ENCODE results near the gene LARP4. TPM values are rescaled to one million over a fixed set of nuclear protein-coding genes. Genes with fewer than 3 reads are reported as not detected.
"Not testable (repeated sequence)": the region's sequence is repeated elsewhere in the genome, so short reads cannot be mapped to it uniquely, and the experiment has no call there.

LARP4 gene
- polyA plus RNA-seq, 3 donors, result 5.9 to 15.8 (median 11.7) TPM

- Mint-ChIP-seq H3K9me3 (no peaks in the 10 kb centered on the region), H3K4me1 (peaks cover 49% of the 10 kb centered on the region), H3K36me3 (peaks cover 8 to 15% of the 10 kb centered on the region in 2 donors), H3K27ac (peak overlapping the region in 6 of 7 donors; percentile 89 to 96 (median 94)), H3K27me3 (ENCODE audit: low read depth in 3 of 3) (no peaks in the 10 kb centered on the region), H3K4me3 (peak overlapping the region; percentile 61 to 67)
- Histone ChIP-seq H3K27me3 (ENCODE audit: control insufficient read depth in 2 of 2, insufficient read depth in 2 of 2, low read length in 2 of 2) (no peaks in the 10 kb centered on the region), H2AFZ (ENCODE audit: insufficient read depth, low read depth, low read length, poor library complexity, severe bottlenecking) (peak overlapping the region; percentile 50), H4K20me1 (ENCODE audit: insufficient read depth, low read length) (peaks cover 37% of the 10 kb centered on the region), H3K27ac (ENCODE audit: low read depth in 1 of 2, low read length in 2 of 2) (peak overlapping the region; percentile 78 to 81), H3K36me3 (replicated peaks in 1 of 2; ENCODE audit: control insufficient read depth in 1 of 2, insufficient read depth in 2 of 2, low read length in 2 of 2) (peaks cover 0 to 5% of the 10 kb centered on the region in 2 donors), H3K4me2 (replicated peaks; ENCODE audit: extremely low read depth, low read length, poor library complexity, severe bottlenecking) (peak overlapping the region; percentile 62), H3K9me3 (replicated peaks in 1 of 2; ENCODE audit: control insufficient read depth in 1 of 2, insufficient read depth in 1 of 2, low read length in 2 of 2) (no peaks in the 10 kb centered on the region), H3K4me3 (replicated peaks in 1 of 3; ENCODE audit: low read depth in 2 of 3, low read length in 3 of 3) (peak overlapping the region in 2 of 3 experiments; percentile 0 to 66), H3K4me1 (ENCODE audit: control insufficient read depth in 1 of 2, insufficient read depth in 2 of 2, low read length in 2 of 2) (peaks cover 64 to 69% of the 10 kb centered on the region in 2 donors), H3K79me2 (ENCODE audit: insufficient read depth, low read length) (peaks cover 84% of the 10 kb centered on the region), H3K9ac (ENCODE audit: insufficient read depth, low read length, poor library complexity, severe bottlenecking) (no peak overlapping the region)
- peak in 1 of 3 donors; percentile 39 for DNase-seq
- WGBS (ENCODE audit: insufficient coverage), result 45% methylated on average over 2 of the region's 8 CpGs
- no peak for TF ChIP-seq CTCF (IDR thresholded peaks at IDR 0.05)
- intact Hi-C loops (cut with micrococcal nuclease), result loop anchor here in 1 of 2 donors (10.0 kb wide), 1 partner anchor 54 kb away; no protein-coding TSS in a partner anchor
These were observed 119.9 kb downstream of the LARP4 start for GRCh38 chr12:50520416-50521207.

GRCh38 chr12:50521781-50522180 is 121.1 kb downstream of the LARP4 start:
- H3K27me3 Mint-ChIP-seq (ENCODE audit: low read depth in 3 of 3); H3K4me3 Mint-ChIP-seq: not testable (repeated sequence)

More at GRCh38 chr12:50521781-50522180, 121.1 kb downstream of the LARP4 start:
- H3K4me1 Mint-ChIP-seq, result peaks cover 46% of the 10 kb centered on the region
- peak overlapping the region in 2 of 7 donors; percentile 89 to 90 for H3K27ac Mint-ChIP-seq
- not testable (repeated sequence) for H3K4me3 ChIP-seq (replicated peaks in 1 of 3; ENCODE audit: low read depth in 2 of 3, low read length in 3 of 3); DNase-seq; H2AFZ ChIP-seq (ENCODE audit: insufficient read depth, low read depth, low read length, poor library complexity, severe bottlenecking); H3K9me3 ChIP-seq (replicated peaks in 1 of 2; ENCODE audit: control insufficient read depth in 1 of 2, insufficient read depth in 1 of 2, low read length in 2 of 2); H3K27ac ChIP-seq (ENCODE audit: low read depth in 1 of 2, low read length in 2 of 2); H3K9me3 Mint-ChIP-seq; H3K27me3 ChIP-seq (ENCODE audit: control insufficient read depth in 2 of 2, insufficient read depth in 2 of 2, low read length in 2 of 2); H3K4me2 ChIP-seq (replicated peaks; ENCODE audit: extremely low read depth, low read length, poor library complexity, severe bottlenecking); H3K9ac ChIP-seq (ENCODE audit: insufficient read depth, low read length, poor library complexity, severe bottlenecking)
- intact Hi-C loops (cut with micrococcal nuclease), result loop anchor here in 1 of 2 donors (10.0 kb wide), 1 partner anchor 53 kb away; no protein-coding TSS in a partner anchor
- Histone ChIP-seq H4K20me1 (ENCODE audit: insufficient read depth, low read length) (peaks cover 49% of the 10 kb centered on the region), H3K4me1 (ENCODE audit: control insufficient read depth in 1 of 2, insufficient read depth in 2 of 2, low read length in 2 of 2) (peaks cover 52 to 57% of the 10 kb centered on the region in 2 donors), H3K79me2 (ENCODE audit: insufficient read depth, low read length) (peaks cover 86% of the 10 kb centered on the region), H3K36me3 (replicated peaks in 1 of 2; ENCODE audit: control insufficient read depth in 1 of 2, insufficient read depth in 2 of 2, low read length in 2 of 2) (peaks cover 0 to 14% of the 10 kb centered on the region in 2 donors)
- H3K36me3 Mint-ChIP-seq, result peaks cover 13 to 24% of the 10 kb centered on the region in 2 donors
- WGBS (ENCODE audit: insufficient coverage), result 100% methylated on average over 2 of the region's 4 CpGs
